Stimulated activated memory B cell treated with anti-CD40 and anti-IgM and Interleukin-4, amounts not matched to agents 10 μg/mL and 1 μg/mL and 100 μg/mL, for 72 hours (primary cell): ENCODE measurements around the gene SLC39A13.
"Not testable (repeated sequence)": the region's sequence is repeated elsewhere in the genome, so short reads cannot be mapped to it uniquely, and the experiment has no call there.

Experiments used
- ATAC-seq: fragments of 150-1000 bp; cut with Tn5 transposase; 2 replicates; pipeline ENCODE4 v1.10.0; 2021
- H3K27ac Mint-ChIP-seq: one replicate; pipeline ENCODE4 v1.8.0; 2022; ENCODE audit warnings: mild to moderate bottlenecking, mixed read lengths
- H3K27me3 Mint-ChIP-seq: one replicate; pipeline ENCODE4 v1.8.0; 2022; ENCODE audit warnings: mixed read lengths
- H3K36me3 Mint-ChIP-seq: one replicate; pipeline ENCODE4 v1.8.0; 2022; ENCODE audit warnings: mixed read lengths
- H3K4me1 Mint-ChIP-seq: one replicate; pipeline ENCODE4 v1.8.0; 2022; ENCODE audit warnings: mixed read lengths
- H3K4me3 Mint-ChIP-seq: one replicate; pipeline ENCODE4 v1.8.0; 2022; ENCODE audit warnings: mild to moderate bottlenecking, moderate library complexity, mixed read lengths
- H3K9me3 Mint-ChIP-seq: one replicate; pipeline ENCODE4 v1.8.0; 2022; ENCODE audit warnings: mixed read lengths

Gene SLC39A13

DNA sequence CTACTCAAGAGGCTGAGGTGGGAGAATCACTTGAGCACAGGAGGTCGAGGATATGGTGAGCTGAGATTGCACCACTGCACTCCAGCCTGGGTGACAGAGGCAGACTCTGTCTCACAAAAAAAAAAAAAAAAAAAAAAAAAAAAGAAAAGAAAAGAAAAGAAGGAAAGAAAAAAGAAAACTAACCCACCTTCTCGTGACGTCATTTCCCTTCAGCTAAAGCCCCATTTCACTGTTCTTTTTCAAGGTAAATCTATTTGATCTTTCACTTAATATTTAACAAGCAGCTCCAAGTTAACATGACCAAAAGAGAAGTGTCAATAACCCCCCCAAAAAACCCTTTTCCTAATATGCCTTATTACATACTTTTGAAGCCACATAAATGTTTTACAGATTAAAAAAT is 35.4 kb downstream of the SLC39A13 start:
- Mint-ChIP-seq H3K4me3 (no peak overlapping the region), H3K27me3 (no peaks in the 10 kb centered on the region), H3K4me1 (no peaks in the 10 kb centered on the region), H3K27ac (no peak overlapping the region), H3K9me3 (no peaks in the 10 kb centered on the region), H3K36me3 (no peaks in the 10 kb centered on the region)
- ATAC-seq: no peak

DNA sequence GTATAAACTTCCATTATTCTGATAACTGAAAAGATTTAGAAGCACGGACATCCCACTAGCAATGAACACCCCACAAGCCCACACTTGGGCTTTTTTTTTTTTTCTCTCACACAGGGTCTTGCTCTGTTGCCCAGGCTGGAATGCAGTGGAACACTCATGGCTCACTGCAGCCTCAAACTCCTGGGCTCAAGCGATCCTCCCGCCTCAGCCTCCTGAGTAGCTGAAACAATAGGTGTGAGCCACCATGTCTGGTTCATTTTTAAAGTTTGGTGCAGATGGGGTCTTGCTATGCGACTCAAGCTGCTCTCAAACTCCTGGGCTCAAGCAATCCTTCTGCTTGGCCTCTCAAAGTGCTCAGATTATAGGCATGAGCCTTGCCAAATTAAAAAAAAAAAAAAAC is 37.5 kb downstream of the SLC39A13 start:
- H3K9me3 Mint-ChIP-seq: no peaks in the 10 kb centered on the region
- H3K27ac Mint-ChIP-seq: no peak overlapping the region
- no peak for ATAC-seq
- no peaks in the 10 kb centered on the region for H3K36me3 Mint-ChIP-seq
- H3K27me3 Mint-ChIP-seq: no peaks in the 10 kb centered on the region
- no peaks in the 10 kb centered on the region for H3K4me1 Mint-ChIP-seq
- no peak overlapping the region for H3K4me3 Mint-ChIP-seq

DNA sequence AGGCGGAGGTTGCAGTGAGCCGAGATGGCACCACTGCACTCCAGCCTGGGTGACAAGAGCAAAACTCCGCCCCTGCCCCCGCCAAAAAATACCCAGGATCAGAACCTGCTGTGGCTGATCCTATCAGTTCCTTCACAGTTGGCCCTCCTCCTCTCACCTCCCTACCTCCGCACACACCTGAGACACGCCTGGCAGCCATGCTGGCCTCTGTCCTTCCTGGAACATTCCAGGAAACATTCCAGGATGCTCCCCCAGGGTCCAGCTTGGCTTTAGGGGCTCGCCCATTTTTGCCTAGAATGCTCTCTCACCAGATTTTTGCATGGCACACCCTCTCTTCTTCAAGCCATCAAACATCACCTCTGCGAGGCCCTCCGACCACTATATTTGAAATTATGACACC is 38.4 kb downstream of the SLC39A13 start:
- no peak for ATAC-seq
- no peaks in the 10 kb centered on the region for H3K27me3 Mint-ChIP-seq
- H3K27ac Mint-ChIP-seq: no peak overlapping the region

DNA sequence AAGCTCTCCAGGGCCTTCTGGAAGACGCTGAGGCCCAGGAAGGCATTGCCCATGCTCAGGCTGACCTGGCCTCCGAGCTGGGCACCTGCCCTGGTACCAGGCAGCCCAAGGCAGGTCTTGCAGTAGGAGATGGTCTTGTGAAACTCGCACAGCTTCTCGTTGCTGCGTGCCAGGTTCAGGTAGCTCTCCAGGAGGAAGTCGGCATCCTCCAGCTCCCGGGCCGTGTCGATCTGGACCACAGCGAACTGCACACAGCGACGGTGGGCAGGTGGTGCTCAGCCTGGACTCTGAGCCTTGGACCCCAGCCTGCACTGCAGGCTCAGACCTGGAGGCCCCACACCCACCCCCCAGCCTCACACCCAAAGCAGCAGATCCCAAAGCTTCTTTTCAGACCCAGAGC is 39.5 kb downstream of the SLC39A13 start:
- no peaks in the 10 kb centered on the region for H3K36me3 Mint-ChIP-seq
- no peak for ATAC-seq
- no peaks in the 10 kb centered on the region for H3K27me3 Mint-ChIP-seq
- H3K27ac Mint-ChIP-seq: no peak overlapping the region
- no peak overlapping the region for H3K4me3 Mint-ChIP-seq
- H3K9me3 Mint-ChIP-seq: no peaks in the 10 kb centered on the region
- no peaks in the 10 kb centered on the region for H3K4me1 Mint-ChIP-seq

More for the DNA sequence above, 38.4 kb downstream of the SLC39A13 start:
- no peaks in the 10 kb centered on the region for H3K9me3 Mint-ChIP-seq
- H3K4me3 Mint-ChIP-seq: no peak overlapping the region
- H3K4me1 Mint-ChIP-seq: no peaks in the 10 kb centered on the region
- H3K36me3 Mint-ChIP-seq: no peaks in the 10 kb centered on the region

DNA sequence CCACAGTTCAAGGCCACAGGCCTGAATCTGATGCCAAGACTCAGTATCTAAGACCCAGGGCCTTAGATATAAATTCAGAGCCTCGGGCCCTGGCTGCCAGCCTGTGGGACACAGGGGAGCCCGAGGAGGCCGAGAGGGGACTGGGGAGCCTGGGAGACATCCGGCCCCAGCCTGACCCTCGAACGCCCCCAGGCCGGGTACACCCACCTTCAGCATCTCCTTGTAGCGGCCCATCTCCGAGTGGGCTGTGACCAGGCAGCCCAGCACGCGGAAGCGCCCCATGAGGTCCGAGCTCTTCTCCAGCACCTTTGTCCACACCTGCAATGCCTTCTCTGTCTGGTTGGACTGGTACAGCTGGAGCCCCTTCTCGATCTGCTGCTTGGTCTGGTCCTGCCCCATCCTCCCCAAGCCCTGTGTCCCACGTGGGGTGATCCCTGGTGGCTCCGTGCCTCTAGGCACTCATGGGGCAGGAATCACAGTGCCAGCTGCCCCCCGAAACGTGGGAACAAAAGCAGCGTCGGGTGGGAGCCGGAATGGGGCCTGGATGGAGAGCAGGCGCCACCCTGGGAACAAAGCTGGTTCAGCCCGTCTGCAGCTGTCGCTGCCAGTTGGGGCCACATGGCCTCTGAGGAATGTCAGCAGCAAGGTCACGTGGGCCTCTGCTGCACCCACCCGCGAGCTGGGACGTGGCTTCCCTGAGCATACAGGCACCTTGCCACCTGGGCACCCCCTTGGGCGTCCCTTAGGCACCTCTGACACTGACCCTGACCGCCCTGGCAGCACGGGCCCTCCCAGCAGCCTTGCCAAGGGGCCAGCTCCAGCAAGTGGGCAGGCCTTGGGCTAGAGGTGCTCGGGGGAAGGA is 40.4 kb downstream of the SLC39A13 start, which contains the start of gene RAPSN:
Gene RAPSN (minus strand): TSS at position 571 of the 862 bp plus-strand sequence. CDS start 172 bp downstream, at position 399.
- no peak for ATAC-seq
- Mint-ChIP-seq H3K36me3 (no peaks in the 10 kb centered on the region), H3K4me3 (no peak within 1 kb of the TSS), H3K9me3 (no peaks in the 10 kb centered on the region), H3K27me3 (no peaks in the 10 kb centered on the region), H3K4me1 (peaks cover under 1% of the 10 kb centered on the region), H3K27ac (no peak within 1 kb of the TSS)

DNA sequence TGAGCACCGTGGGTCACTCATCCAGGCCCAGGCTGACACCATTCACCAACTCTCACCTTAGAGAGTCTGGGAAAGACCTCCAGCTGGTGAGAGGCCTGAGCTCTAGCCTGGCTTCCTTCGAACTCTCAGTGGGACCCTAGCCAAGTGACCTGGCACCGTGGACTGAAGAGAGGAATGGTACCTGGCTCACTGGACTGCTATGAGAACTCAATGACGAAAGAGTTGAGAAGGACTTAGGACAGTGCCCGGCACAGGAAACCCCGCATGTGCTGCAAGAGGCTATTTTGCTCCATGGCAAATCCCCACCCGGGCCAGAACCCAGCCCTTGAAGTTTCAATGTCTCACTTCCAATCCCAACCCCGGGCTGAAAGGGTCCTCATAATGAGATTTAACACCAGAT is 41.2 kb downstream of the SLC39A13 start:
- Mint-ChIP-seq H3K27me3 (no peaks in the 10 kb centered on the region), H3K4me3 (no peak overlapping the region), H3K9me3 (no peaks in the 10 kb centered on the region), H3K4me1 (peaks cover 8% of the 10 kb centered on the region), H3K27ac (no peak overlapping the region), H3K36me3 (no peaks in the 10 kb centered on the region)
- no peak for ATAC-seq

DNA sequence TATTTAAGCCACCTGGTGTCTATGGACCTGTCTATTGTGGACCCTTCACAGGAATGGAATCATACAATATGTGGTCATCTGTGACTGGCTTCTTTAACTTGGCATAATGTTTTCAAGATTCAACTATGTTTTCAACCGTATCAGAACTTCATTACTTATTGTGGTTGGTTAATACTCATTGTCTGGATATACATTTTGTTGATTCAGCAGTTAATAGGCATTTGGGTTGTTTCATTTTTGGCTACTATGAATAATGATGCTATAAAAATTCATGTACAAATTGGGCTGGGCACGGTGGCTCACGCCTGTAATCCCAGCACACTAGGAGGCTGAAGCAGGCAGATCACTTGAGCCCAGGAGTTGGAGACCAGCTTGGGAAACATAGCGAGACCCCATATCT is 43.0 kb downstream of the SLC39A13 start:
- no peak for ATAC-seq

DNA sequence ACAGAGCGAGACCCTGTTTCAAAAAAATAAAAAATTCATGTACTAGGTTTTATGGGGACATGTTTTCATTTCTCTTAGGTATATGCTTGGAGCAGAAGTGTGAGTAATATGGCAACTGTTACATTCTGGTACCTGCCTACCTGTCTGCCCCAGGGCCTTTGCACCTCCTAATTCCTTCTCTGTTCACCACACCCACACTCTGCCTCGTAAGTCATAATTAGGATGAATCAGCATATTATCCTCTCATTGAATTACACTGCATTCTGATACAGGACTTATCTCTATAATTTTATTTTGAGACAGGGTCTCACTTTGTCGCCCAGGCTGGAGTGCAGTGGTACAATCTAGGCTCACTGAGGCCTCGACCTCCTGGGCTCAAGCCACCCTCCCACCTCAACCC is 43.6 kb downstream of the SLC39A13 start:
- no peaks in the 10 kb centered on the region for H3K36me3 Mint-ChIP-seq
- no peak overlapping the region for H3K4me3 Mint-ChIP-seq
- H3K27me3 Mint-ChIP-seq: no peaks in the 10 kb centered on the region
- ATAC-seq: no peak
- peaks cover 11% of the 10 kb centered on the region for H3K4me1 Mint-ChIP-seq
- H3K27ac Mint-ChIP-seq: no peak overlapping the region
- no peaks in the 10 kb centered on the region for H3K9me3 Mint-ChIP-seq

More for the DNA sequence above, 43.0 kb downstream of the SLC39A13 start:
- Mint-ChIP-seq H3K9me3 (no peaks in the 10 kb centered on the region), H3K4me1 (peaks cover 11% of the 10 kb centered on the region), H3K27me3 (no peaks in the 10 kb centered on the region), H3K36me3 (no peaks in the 10 kb centered on the region), H3K4me3 (no peak overlapping the region), H3K27ac (no peak overlapping the region)

DNA sequence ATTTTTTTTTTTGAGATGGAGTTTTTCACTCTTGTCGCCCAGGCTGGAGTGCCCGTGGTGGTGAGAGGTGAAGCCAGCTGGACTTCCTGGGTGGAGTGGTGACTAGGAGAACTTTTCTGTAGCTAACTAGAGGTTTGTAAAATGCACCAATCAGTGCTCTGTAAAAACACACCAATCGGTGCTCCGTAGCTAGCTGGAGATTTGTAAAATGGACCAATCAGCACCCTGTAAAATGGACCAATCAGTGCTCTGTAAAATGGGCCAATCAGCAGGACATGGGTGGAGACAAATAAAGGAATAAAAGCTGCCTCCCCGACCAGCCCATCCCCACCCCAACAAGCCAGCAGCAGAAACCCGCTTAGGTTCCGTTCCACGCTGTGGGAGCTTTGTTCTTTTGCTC is 45.0 kb downstream of the SLC39A13 start:
- no peak overlapping the region for H3K4me3 Mint-ChIP-seq
- peaks cover 11% of the 10 kb centered on the region for H3K4me1 Mint-ChIP-seq
- no peaks in the 10 kb centered on the region for H3K36me3 Mint-ChIP-seq
- ATAC-seq: no peak
- H3K27me3 Mint-ChIP-seq: no peaks in the 10 kb centered on the region
- H3K27ac Mint-ChIP-seq: no peak overlapping the region
- no peaks in the 10 kb centered on the region for H3K9me3 Mint-ChIP-seq

DNA sequence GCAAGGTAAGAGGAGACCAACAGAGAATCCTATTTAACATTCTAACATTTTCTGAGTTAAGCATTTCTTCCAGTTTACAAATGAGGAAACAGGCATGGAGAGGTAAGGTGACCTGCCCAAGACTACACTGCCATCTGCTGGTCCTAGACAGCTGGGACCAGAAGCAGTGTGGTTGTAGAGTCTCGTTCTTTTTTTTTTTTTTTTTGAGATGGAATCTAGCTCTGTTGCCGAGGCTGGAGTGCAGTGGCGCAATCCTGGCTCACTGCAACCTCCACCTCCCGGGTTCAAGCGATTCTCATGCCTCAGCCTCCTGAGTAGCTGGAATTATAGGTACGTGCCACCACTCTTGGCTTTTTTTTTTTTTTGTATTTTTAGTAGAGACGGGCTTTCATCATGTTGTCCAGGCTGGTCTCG is 45.9 kb downstream of the SLC39A13 start:
- peak overlapping the region; percentile 62 for H3K27ac Mint-ChIP-seq
- H3K36me3 Mint-ChIP-seq, H3K4me3 Mint-ChIP-seq, H3K27me3 Mint-ChIP-seq, H3K9me3 Mint-ChIP-seq: not testable (repeated sequence)
- peaks cover 11% of the 10 kb centered on the region for H3K4me1 Mint-ChIP-seq
- peak; percentile 92 for ATAC-seq

DNA sequence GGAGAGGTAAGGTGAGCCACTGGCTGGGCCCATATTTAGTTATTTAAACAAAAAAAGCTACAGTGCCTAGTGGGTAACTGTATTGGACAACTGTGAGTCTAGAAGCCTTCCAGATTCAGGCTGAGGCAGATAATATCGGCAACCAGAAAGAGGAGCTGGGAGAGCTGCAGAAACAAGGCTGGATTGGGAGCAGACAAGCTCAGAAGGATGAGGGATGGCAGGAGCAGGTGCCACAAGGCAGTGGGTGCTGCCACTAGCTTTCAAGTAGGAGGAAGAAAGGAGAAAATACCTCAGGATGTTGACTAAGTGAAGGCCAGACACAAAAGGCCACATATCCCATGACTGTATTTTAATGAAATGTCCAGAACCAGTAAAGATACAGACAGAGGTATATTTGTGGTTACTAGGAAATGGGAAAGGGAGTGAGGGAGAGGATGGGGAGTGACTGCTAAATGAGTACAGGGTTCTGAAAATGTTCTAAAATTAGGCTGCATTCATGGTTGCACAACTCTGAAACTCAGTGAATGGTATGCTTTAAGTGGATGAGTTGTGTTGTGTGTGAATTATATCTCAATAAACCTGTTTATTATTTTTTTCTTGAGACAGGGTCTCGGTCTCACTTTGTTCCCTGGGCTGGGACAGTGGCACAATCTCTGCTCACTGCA is 52.3 kb downstream of the SLC39A13 start:
- H3K4me3 Mint-ChIP-seq: no peak overlapping the region
- H3K9me3 Mint-ChIP-seq: no peaks in the 10 kb centered on the region
- H3K4me1 Mint-ChIP-seq: peaks cover 7% of the 10 kb centered on the region
- H3K27me3 Mint-ChIP-seq: no peaks in the 10 kb centered on the region
- peaks cover 13% of the 10 kb centered on the region for H3K36me3 Mint-ChIP-seq
- no peak overlapping the region for H3K27ac Mint-ChIP-seq
- ATAC-seq: no peak

DNA sequence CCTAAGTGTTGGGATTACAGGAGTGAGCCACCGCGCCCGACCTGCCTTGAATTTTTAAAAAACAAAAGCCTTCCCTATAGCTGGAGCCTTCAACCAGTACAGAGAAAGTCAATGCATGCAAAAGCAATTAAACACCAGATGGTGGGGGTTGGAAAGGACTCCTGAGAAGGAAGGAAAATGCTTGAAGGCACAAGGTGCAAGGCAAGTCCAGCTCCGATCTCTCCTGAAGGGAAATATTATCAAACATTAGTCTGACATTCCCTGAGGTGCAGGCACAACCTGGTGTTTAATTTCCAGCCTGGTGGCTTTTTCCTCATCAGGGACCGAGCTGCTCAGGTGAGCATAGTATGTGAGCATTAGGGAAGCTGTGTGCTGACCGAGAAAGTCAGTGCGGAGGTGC is 53.5 kb downstream of the SLC39A13 start:
- ATAC-seq: no peak
- Mint-ChIP-seq H3K27me3 (no peaks in the 10 kb centered on the region), H3K36me3 (peaks cover 16% of the 10 kb centered on the region), H3K4me1 (peaks cover 7% of the 10 kb centered on the region), H3K4me3 (no peak overlapping the region), H3K9me3 (no peaks in the 10 kb centered on the region), H3K27ac (no peak overlapping the region)

DNA sequence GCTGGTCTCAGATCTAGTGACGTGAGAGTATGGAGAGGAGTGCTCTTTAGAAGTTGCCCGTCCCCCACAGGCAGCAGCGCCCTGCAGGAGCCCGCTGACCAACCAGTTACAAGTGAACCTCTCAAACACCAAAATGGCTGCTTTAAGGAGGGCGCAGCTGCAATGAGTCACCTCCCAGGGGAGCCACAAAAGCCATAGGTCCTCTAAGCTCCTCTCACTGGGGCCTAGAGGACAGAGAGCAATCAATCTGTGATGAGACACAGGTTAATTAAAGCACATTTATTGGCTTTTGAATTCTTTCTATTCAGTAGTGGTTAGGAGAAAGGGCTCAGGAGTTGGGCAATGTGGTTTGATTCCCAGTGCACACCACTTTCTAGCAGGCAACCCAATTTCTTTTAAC is 56.1 kb downstream of the SLC39A13 start:
- no peaks in the 10 kb centered on the region for H3K27me3 Mint-ChIP-seq
- peaks cover 42% of the 10 kb centered on the region for H3K36me3 Mint-ChIP-seq
- H3K27ac Mint-ChIP-seq: peak overlapping the region; percentile 8
- H3K9me3 Mint-ChIP-seq: no peaks in the 10 kb centered on the region
- peaks cover 7% of the 10 kb centered on the region for H3K4me1 Mint-ChIP-seq
- ATAC-seq: no peak
- H3K4me3 Mint-ChIP-seq: no peak overlapping the region
